ENCODE data around the gene CISTR. TPM values are rescaled to one million over a fixed set of nuclear protein-coding genes. Genes with fewer than 3 reads are reported as not detected.

The CISTR gene
- total RNA-seq, 1 experiment from 2014 or later: not detected

DNA sequence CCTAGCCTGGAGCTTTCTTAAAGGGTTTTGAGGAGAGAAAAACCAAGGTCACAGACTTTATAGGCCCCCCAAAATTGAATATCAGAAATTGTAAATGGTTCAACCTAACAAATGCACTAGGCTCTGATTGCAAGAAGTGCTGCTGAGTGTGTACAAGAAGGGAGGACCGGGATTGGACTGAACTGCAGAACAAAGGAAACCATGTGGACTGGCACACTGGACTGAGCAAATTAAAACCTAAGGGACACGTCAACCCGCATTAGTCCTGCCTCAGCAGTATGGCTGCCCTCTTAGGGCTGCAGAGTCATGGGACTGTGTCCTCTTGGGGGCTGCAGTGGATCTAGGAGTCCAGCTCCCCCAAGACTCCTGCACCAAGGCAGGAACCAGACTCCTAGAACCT, 842 bp upstream of the CISTR start:
- ChIA-PET POLR2A (interaction anchor here (0.7 kb wide), 1 partner anchor 66 kb away, joined by 3 read pairs; no protein-coding TSS in a partner anchor), CTCF (interaction anchor here (0.5 to 6.7 kb wide), 6 partner anchors 8 to 1241 kb away, joined by 3 to 96 read pairs (median 3); no protein-coding TSS in a partner anchor)
- Mint-ChIP-seq H3K4me3 (ENCODE audit: unreplicated experiment) (no peak overlapping the region), H3K9me3 (ENCODE audit: unreplicated experiment) (no peaks in the 10 kb centered on the region), H3K27me3 (ENCODE audit: insufficient read depth, unreplicated experiment) (peaks cover under 1% of the 10 kb centered on the region), H3K36me3 (ENCODE audit: insufficient read depth, unreplicated experiment) (no peaks in the 10 kb centered on the region), H3K27ac (ENCODE audit: low read depth, unreplicated experiment) (no peak overlapping the region), H3K4me1 (ENCODE audit: insufficient read depth, unreplicated experiment) (no peaks in the 10 kb centered on the region)
- TF ChIP-seq, protein P1, sequence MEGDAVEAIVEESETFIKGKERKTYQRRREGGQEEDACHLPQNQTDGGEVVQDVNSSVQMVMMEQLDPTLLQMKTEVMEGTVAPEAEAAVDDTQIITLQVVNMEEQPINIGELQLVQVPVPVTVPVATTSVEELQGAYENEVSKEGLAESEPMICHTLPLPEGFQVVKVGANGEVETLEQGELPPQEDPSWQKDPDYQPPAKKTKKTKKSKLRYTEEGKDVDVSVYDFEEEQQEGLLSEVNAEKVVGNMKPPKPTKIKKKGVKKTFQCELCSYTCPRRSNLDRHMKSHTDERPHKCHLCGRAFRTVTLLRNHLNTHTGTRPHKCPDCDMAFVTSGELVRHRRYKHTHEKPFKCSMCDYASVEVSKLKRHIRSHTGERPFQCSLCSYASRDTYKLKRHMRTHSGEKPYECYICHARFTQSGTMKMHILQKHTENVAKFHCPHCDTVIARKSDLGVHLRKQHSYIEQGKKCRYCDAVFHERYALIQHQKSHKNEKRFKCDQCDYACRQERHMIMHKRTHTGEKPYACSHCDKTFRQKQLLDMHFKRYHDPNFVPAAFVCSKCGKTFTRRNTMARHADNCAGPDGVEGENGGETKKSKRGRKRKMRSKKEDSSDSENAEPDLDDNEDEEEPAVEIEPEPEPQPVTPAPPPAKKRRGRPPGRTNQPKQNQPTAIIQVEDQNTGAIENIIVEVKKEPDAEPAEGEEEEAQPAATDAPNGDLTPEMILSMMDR (IDR thresholded peaks at IDR 0.05; ENCODE audit: unreplicated experiment): no peak
- intact Hi-C loops (cut with micrococcal nuclease): no loop called here
- DNase-seq (ENCODE audit: unreplicated experiment): no peak
- BruUV-seq (replicated peaks): no TSS peak

DNA sequence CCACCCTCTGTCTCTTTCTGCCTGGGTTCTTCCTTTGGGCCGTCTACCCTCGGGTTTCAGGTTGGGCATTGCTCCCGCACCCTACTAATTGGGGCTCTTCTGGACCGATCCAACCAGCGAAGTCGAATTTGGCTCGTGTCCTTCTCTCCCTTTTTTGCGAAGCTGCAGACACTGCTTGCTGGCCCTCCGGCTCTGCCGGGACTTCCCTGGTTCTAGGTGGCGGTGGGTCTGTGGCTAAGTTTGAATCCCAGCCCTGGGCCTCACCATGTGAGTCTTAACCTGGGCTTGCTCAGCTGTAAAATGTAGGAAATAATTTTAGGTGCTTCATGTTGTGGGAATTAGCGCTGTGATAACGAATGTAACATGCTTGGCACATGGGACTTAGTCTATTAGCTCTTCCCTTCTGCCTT, 418 bp upstream of the CISTR start:
- Mint-ChIP-seq H3K27ac (ENCODE audit: low read depth, unreplicated experiment) (no peak overlapping the region), H3K9me3 (ENCODE audit: unreplicated experiment) (no peaks in the 10 kb centered on the region), H3K27me3 (ENCODE audit: insufficient read depth, unreplicated experiment) (no peaks in the 10 kb centered on the region), H3K4me3 (ENCODE audit: unreplicated experiment) (no peak overlapping the region), H3K4me1 (ENCODE audit: insufficient read depth, unreplicated experiment) (no peaks in the 10 kb centered on the region), H3K36me3 (ENCODE audit: insufficient read depth, unreplicated experiment) (no peaks in the 10 kb centered on the region)
- intact Hi-C loops (cut with micrococcal nuclease): no loop called here
- TF ChIP-seq, protein P1 (IDR thresholded peaks at IDR 0.05; ENCODE audit: unreplicated experiment): no peak
- no peak for DNase-seq (ENCODE audit: unreplicated experiment)
- ChIA-PET POLR2A (interaction anchor here (0.7 kb wide), 1 partner anchor 66 kb away, joined by 3 read pairs; no protein-coding TSS in a partner anchor), CTCF (interaction anchor here (0.5 to 6.7 kb wide), 6 partner anchors 7 to 1242 kb away, joined by 3 to 96 read pairs (median 3); no protein-coding TSS in a partner anchor)
- no TSS peak for BruUV-seq (replicated peaks)

DNA sequence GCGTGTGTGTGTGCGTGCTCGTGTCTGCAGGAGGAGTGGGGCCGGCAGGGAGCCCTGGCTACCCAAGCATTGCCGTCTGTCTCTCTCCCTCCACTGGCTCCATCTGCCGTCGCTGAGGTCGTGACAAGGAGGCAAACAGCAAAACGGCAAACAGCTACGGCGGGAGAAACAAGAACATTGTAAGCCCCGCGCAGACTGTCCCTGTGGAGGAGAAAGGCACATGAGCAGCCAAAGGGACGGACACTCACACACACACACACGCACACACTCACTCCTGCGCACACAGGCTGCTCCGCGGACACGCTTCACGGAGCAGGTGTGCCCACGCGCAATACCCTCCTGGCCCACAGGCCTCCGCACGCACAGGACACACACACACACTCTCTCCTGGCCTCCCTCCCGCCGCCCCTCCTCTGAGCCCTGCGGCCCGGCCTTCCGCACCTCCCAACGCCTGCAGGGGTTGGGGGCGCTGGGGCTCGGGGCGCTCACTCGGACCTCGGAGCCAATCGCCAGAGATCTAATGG, 905 bp downstream of the CISTR start:
- H3K36me3 Mint-ChIP-seq (ENCODE audit: insufficient read depth, unreplicated experiment): no peaks in the 10 kb centered on the region
- H3K27me3 Mint-ChIP-seq (ENCODE audit: insufficient read depth, unreplicated experiment): no peaks in the 10 kb centered on the region
- H3K9me3 Mint-ChIP-seq (ENCODE audit: unreplicated experiment): no peaks in the 10 kb centered on the region
- no peak overlapping the region for H3K27ac Mint-ChIP-seq (ENCODE audit: low read depth, unreplicated experiment)
- H3K4me3 Mint-ChIP-seq (ENCODE audit: unreplicated experiment): no peak overlapping the region
- CTCF ChIA-PET: no interaction called here
- no TSS peak for BruUV-seq (replicated peaks)
- no peaks in the 10 kb centered on the region for H3K4me1 Mint-ChIP-seq (ENCODE audit: insufficient read depth, unreplicated experiment)
- intact Hi-C loops (cut with micrococcal nuclease): no loop called here
- POLR2A ChIA-PET: no interaction called here
- no peak for DNase-seq (ENCODE audit: unreplicated experiment)
- TF ChIP-seq, protein P1 (IDR thresholded peaks at IDR 0.05; ENCODE audit: unreplicated experiment): no peak

DNA sequence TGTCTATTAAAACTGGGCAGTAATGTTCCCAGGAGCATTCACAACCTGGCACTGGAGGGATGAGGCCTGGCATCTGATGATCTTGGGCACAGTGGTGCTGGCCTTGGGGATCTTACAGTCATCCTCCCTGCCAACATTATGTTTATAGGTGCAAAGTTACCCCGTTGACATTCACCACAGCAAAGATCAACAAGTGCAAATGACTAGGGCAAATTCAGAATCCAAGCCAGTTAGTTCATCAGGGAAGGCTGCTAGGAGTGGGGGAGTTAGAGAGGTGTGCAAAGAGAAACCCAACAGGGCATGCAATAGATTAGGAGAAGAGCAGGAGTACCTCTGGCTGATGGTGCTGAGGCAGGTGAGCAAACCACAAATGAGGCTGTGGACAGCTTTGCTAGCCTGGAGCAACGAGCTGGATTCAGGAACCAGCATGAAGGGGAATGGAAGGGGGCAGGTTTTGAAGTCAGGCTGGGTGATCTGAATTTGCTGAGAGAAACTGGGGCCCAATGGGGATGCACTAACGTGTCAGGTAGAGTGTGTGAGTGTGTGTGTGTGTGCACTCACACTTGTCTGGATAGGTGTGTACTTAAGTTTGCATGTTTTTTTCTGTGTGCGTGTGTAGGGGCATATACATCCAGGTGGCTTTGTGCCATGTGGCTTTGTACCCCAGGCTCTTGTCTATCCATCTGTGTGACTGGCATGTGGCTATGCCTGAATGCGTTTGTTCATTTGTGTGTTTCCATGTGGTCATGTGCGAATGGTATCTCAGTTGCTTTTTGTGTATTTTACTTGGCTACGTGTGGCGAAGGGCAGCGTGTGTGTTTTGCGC, 1.6 kb downstream of the CISTR start:
- TF ChIP-seq, protein P1 (IDR thresholded peaks at IDR 0.05; ENCODE audit: unreplicated experiment): no peak
- intact Hi-C loops (cut with micrococcal nuclease): loop anchor here (5.0 kb wide), 1 partner anchor 208 kb away; no protein-coding TSS in a partner anchor
- no peaks in the 10 kb centered on the region for H3K9me3 Mint-ChIP-seq (ENCODE audit: unreplicated experiment)
- ChIA-PET CTCF (interaction anchor here (0.6 to 1.1 kb wide), 2 partner anchors 42 to 240 kb away, joined by 3 to 6 read pairs; no protein-coding TSS in a partner anchor), POLR2A (no interaction called here)
- no peak for DNase-seq (ENCODE audit: unreplicated experiment)
- no peaks in the 10 kb centered on the region for H3K36me3 Mint-ChIP-seq (ENCODE audit: insufficient read depth, unreplicated experiment)
- H3K27ac Mint-ChIP-seq (ENCODE audit: low read depth, unreplicated experiment): no peak overlapping the region
- no peaks in the 10 kb centered on the region for H3K27me3 Mint-ChIP-seq (ENCODE audit: insufficient read depth, unreplicated experiment)
- no TSS peak for BruUV-seq (replicated peaks)
- no peak overlapping the region for H3K4me3 Mint-ChIP-seq (ENCODE audit: unreplicated experiment)
- no peaks in the 10 kb centered on the region for H3K4me1 Mint-ChIP-seq (ENCODE audit: insufficient read depth, unreplicated experiment)

All from MCF 10A (cell line).